ENCODE results near the gene RTKN2.

Gene RTKN2

GRCh38 chr10:62268399-62269114 is at the start of gene RTKN2:
Gene RTKN2 (minus strand): TSS chr10:62268844. CDS start chr10:62268610, 234 bp downstream.
- no peaks in the 10 kb centered on the region for H3K9me3 ChIP-seq (ENCODE audit: severe bottlenecking)
- H3K36me3 ChIP-seq, result peaks cover 11% of the 10 kb centered on the region
- DNase-seq, result peak; percentile 96
- TF ChIP-seq CTCF (IDR thresholded peaks at IDR 0.05; ENCODE audit: low read depth, low read length), result no peak
- H3K4me3 ChIP-seq (ENCODE audit: low read depth, low read length), result peak within 1 kb of the TSS; percentile 89
- no peaks in the 10 kb centered on the region for H3K27me3 ChIP-seq (ENCODE audit: insufficient read depth, low read depth, severe bottlenecking)
- H3K27ac ChIP-seq, result peak within 1 kb of the TSS; percentile 91

GRCh38 chr10:62317257-62317656 is 48.6 kb upstream of the RTKN2 start:
- no peaks in the 10 kb centered on the region for H3K9me3 ChIP-seq (ENCODE audit: severe bottlenecking)
- H3K36me3 ChIP-seq, result no peaks in the 10 kb centered on the region
- H3K27me3 ChIP-seq (ENCODE audit: insufficient read depth, low read depth, severe bottlenecking), result no peaks in the 10 kb centered on the region
- no peak for TF ChIP-seq CTCF (IDR thresholded peaks at IDR 0.05; ENCODE audit: low read depth, low read length)
- DNase-seq, result no peak
- no peak overlapping the region for H3K4me3 ChIP-seq (ENCODE audit: low read depth, low read length)
- no peak overlapping the region for H3K27ac ChIP-seq

GRCh38 chr10:62309254-62309653 is 40.6 kb upstream of the RTKN2 start:
- Histone ChIP-seq H3K9me3 (ENCODE audit: severe bottlenecking) (no peaks in the 10 kb centered on the region), H3K4me3 (ENCODE audit: low read depth, low read length) (no peak overlapping the region), H3K27ac (no peak overlapping the region), H3K27me3 (ENCODE audit: insufficient read depth, low read depth, severe bottlenecking) (no peaks in the 10 kb centered on the region), H3K36me3 (no peaks in the 10 kb centered on the region)
- no peak for TF ChIP-seq CTCF (IDR thresholded peaks at IDR 0.05; ENCODE audit: low read depth, low read length)
- DNase-seq, result no peak

- TF ChIP-seq CTCF (IDR thresholded peaks at IDR 0.05; ENCODE audit: low read depth, low read length), result no peak
- no peaks in the 10 kb centered on the region for H3K27me3 ChIP-seq (ENCODE audit: insufficient read depth, low read depth, severe bottlenecking)
- H3K4me3 ChIP-seq (ENCODE audit: low read depth, low read length), result no peak overlapping the region
- H3K9me3 ChIP-seq (ENCODE audit: severe bottlenecking), result no peaks in the 10 kb centered on the region
- no peaks in the 10 kb centered on the region for H3K36me3 ChIP-seq
- H3K27ac ChIP-seq, result no peak overlapping the region
- DNase-seq, result no peak
These were observed 39.5 kb upstream of the RTKN2 start for GRCh38 chr10:62308101-62308500.

GRCh38 chr10:62307635-62308034 is 39.0 kb upstream of the RTKN2 start:
- Histone ChIP-seq H3K27ac (no peak overlapping the region), H3K36me3 (no peaks in the 10 kb centered on the region), H3K27me3 (ENCODE audit: insufficient read depth, low read depth, severe bottlenecking) (no peaks in the 10 kb centered on the region), H3K4me3 (ENCODE audit: low read depth, low read length) (no peak overlapping the region), H3K9me3 (ENCODE audit: severe bottlenecking) (no peaks in the 10 kb centered on the region)
- no peak for TF ChIP-seq CTCF (IDR thresholded peaks at IDR 0.05; ENCODE audit: low read depth, low read length)
- DNase-seq, result no peak

- Histone ChIP-seq H3K27me3 (ENCODE audit: insufficient read depth, low read depth, severe bottlenecking) (no peaks in the 10 kb centered on the region), H3K4me3 (ENCODE audit: low read depth, low read length) (no peak overlapping the region), H3K9me3 (ENCODE audit: severe bottlenecking) (no peaks in the 10 kb centered on the region), H3K36me3 (no peaks in the 10 kb centered on the region), H3K27ac (no peak overlapping the region)
- TF ChIP-seq CTCF (IDR thresholded peaks at IDR 0.05; ENCODE audit: low read depth, low read length), result no peak
- DNase-seq, result no peak
These were observed 38.0 kb upstream of the RTKN2 start for GRCh38 chr10:62306663-62307062.

All from WERI-Rb-1 (cell line).